ENCODE data around the gene PRKD1. TPM values are rescaled to one million over a fixed set of nuclear protein-coding genes. Genes with fewer than 3 reads are reported as not detected.

Gene PRKD1
- total RNA-seq, 1 experiment from 2014 or later: not detected

GRCh38 chr14:29671034-29671433, 256.6 kb downstream of the PRKD1 start:
- no peak overlapping the region for H3K9ac ChIP-seq (ENCODE audit: low read length)
- no peak overlapping the region for H3K27ac ChIP-seq (ENCODE audit: low read depth, low read length)
- CTCF ChIA-PET: no interaction called here
- no peaks in the 10 kb centered on the region for H3K9me2 ChIP-seq (ENCODE audit: insufficient read depth)
- H3K27me3 ChIP-seq (ENCODE audit: insufficient read depth, low read length): no peaks in the 10 kb centered on the region
- no peaks in the 10 kb centered on the region for H3K36me3 ChIP-seq (ENCODE audit: control insufficient read depth in 1 of 2, insufficient read depth in 2 of 2, low read length in 2 of 2)
- no peaks in the 10 kb centered on the region for H4K20me1 ChIP-seq (ENCODE audit: insufficient read depth)
- H3K4me2 ChIP-seq (ENCODE audit: low read length): no peak overlapping the region
- RAD21 ChIA-PET (ENCODE audit: low non-redundant PET in 1 of 2, low total read pairs in 2 of 2, uncharacterized antibody in 2 of 2, unreplicated experiment in 2 of 2): no interaction called here
- POLR2A ChIA-PET: no interaction called here
- no peak for ATAC-seq
- TF ChIP-seq FOSL1 (IDR thresholded peaks at IDR 0.05; ENCODE audit: low read depth) (no peak), ZFX (IDR thresholded peaks at IDR 0.05) (no peak), JUND (IDR thresholded peaks at IDR 0.05) (no peak)
- TF ChIP-seq, protein P1, sequence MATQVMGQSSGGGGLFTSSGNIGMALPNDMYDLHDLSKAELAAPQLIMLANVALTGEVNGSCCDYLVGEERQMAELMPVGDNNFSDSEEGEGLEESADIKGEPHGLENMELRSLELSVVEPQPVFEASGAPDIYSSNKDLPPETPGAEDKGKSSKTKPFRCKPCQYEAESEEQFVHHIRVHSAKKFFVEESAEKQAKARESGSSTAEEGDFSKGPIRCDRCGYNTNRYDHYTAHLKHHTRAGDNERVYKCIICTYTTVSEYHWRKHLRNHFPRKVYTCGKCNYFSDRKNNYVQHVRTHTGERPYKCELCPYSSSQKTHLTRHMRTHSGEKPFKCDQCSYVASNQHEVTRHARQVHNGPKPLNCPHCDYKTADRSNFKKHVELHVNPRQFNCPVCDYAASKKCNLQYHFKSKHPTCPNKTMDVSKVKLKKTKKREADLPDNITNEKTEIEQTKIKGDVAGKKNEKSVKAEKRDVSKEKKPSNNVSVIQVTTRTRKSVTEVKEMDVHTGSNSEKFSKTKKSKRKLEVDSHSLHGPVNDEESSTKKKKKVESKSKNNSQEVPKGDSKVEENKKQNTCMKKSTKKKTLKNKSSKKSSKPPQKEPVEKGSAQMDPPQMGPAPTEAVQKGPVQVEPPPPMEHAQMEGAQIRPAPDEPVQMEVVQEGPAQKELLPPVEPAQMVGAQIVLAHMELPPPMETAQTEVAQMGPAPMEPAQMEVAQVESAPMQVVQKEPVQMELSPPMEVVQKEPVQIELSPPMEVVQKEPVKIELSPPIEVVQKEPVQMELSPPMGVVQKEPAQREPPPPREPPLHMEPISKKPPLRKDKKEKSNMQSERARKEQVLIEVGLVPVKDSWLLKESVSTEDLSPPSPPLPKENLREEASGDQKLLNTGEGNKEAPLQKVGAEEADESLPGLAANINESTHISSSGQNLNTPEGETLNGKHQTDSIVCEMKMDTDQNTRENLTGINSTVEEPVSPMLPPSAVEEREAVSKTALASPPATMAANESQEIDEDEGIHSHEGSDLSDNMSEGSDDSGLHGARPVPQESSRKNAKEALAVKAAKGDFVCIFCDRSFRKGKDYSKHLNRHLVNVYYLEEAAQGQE (IDR thresholded peaks at IDR 0.05; ENCODE audit: low read depth): no peak
- DNase-seq (ENCODE audit: low read depth, low spot score): no peak
- peaks cover 3 to 22% of the 10 kb centered on the region in 2 experiments; a peak in 2 of 4 replicates for H3K9me3 ChIP-seq (ENCODE audit: control insufficient read depth in 1 of 2, insufficient read depth in 1 of 2, low read depth in 1 of 2, low read length in 2 of 2)
- BruUV-seq (replicated peaks): no TSS peak
- intact Hi-C loops (cut with micrococcal nuclease): no loop called here
- no peak overlapping the region for H2AFZ ChIP-seq (ENCODE audit: low read depth, low read length, poor library complexity, severe bottlenecking)
- H3K4me3 ChIP-seq (replicated peaks in 1 of 2; ENCODE audit: low read depth in 1 of 2, low read length in 2 of 2): no peak overlapping the region
- no peaks in the 10 kb centered on the region for H3K79me2 ChIP-seq (ENCODE audit: insufficient read depth, low read length)
- no peaks in the 10 kb centered on the region for H3K4me1 ChIP-seq (ENCODE audit: control insufficient read depth in 1 of 2, insufficient read depth in 2 of 2, low read length in 2 of 2)

DNA sequence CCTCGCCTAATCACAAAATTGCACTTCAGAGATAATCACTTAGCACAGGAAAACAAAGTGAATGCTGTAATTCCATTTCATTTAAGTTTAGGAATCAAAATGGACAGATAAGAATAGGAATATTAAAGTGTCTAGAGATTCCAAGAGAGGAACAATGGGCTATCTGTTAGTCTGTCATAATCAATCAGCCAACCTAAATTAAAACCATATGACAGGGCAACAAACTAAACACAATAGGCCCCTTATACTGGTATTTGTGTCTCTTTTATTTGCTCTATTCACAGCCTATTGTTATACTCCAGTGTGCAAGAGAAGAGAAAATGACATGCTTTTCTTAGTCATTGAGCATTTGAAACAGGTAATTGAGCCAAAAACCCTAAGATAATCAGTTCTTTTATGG, 259.4 kb downstream of the PRKD1 start:
- ChIA-PET RAD21 (ENCODE audit: low non-redundant PET in 1 of 2, low total read pairs in 2 of 2, uncharacterized antibody in 2 of 2, unreplicated experiment in 2 of 2) (no interaction called here), CTCF (no interaction called here), POLR2A (no interaction called here)
- DNase-seq (ENCODE audit: low read depth, low spot score): no peak
- H3K79me2 ChIP-seq (ENCODE audit: insufficient read depth, low read length): no peaks in the 10 kb centered on the region
- H3K27ac ChIP-seq (ENCODE audit: low read depth, low read length): no peak overlapping the region
- no peaks in the 10 kb centered on the region for H3K27me3 ChIP-seq (ENCODE audit: insufficient read depth, low read length)
- H2AFZ ChIP-seq (ENCODE audit: low read depth, low read length, poor library complexity, severe bottlenecking): no peak overlapping the region
- no peak overlapping the region for H3K9ac ChIP-seq (ENCODE audit: low read length)
- no peaks in the 10 kb centered on the region for H4K20me1 ChIP-seq (ENCODE audit: insufficient read depth)
- intact Hi-C loops (cut with micrococcal nuclease): no loop called here
- H3K9me2 ChIP-seq (ENCODE audit: insufficient read depth): no peaks in the 10 kb centered on the region
- no peaks in the 10 kb centered on the region for H3K36me3 ChIP-seq (ENCODE audit: control insufficient read depth in 1 of 2, insufficient read depth in 2 of 2, low read length in 2 of 2)
- no TSS peak for BruUV-seq (replicated peaks)
- ATAC-seq: no peak
- no peak overlapping the region for H3K4me3 ChIP-seq (replicated peaks in 1 of 2; ENCODE audit: low read depth in 1 of 2, low read length in 2 of 2)
- peaks cover 17 to 35% of the 10 kb centered on the region in 2 experiments; a peak in 2 of 4 replicates for H3K9me3 ChIP-seq (ENCODE audit: control insufficient read depth in 1 of 2, insufficient read depth in 1 of 2, low read depth in 1 of 2, low read length in 2 of 2)
- H3K4me1 ChIP-seq (ENCODE audit: control insufficient read depth in 1 of 2, insufficient read depth in 2 of 2, low read length in 2 of 2): no peaks in the 10 kb centered on the region
- no peak overlapping the region for H3K4me2 ChIP-seq (ENCODE audit: low read length)
- no peak for TF ChIP-seq ZFX (IDR thresholded peaks at IDR 0.05)
- TF ChIP-seq EGR1 (IDR thresholded peaks at IDR 0.05; ENCODE audit: low read depth): no peak
- TF ChIP-seq, protein P1 (IDR thresholded peaks at IDR 0.05; ENCODE audit: low read depth): no peak
- TF ChIP-seq CBX3 (IDR thresholded peaks at IDR 0.05; ENCODE audit: low read depth): no peak
- TF ChIP-seq TCF7L2 (IDR thresholded peaks at IDR 0.05; ENCODE audit: borderline replicate concordance, extremely low read depth, insufficient read depth, insufficient read length): no peak
- no peak for TF ChIP-seq SIN3A (IDR thresholded peaks at IDR 0.05; ENCODE audit: low read depth)
- TF ChIP-seq JUND (IDR thresholded peaks at IDR 0.05): no peak
- TF ChIP-seq FOSL1 (IDR thresholded peaks at IDR 0.05; ENCODE audit: low read depth): no peak
- TF ChIP-seq, protein P2, sequence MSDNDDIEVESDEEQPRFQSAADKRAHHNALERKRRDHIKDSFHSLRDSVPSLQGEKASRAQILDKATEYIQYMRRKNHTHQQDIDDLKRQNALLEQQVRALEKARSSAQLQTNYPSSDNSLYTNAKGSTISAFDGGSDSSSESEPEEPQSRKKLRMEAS (IDR thresholded peaks at IDR 0.05): no peak
- TF ChIP-seq EZH2 (IDR thresholded peaks at IDR 0.05): no peak
- TF ChIP-seq, protein P3, sequence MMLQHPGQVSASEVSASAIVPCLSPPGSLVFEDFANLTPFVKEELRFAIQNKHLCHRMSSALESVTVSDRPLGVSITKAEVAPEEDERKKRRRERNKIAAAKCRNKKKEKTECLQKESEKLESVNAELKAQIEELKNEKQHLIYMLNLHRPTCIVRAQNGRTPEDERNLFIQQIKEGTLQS (IDR thresholded peaks at IDR 0.05): no peak

Measured in HCT116 (cell line).